SU-DHL-6 (cell line): ENCODE data around the gene CELA1.

ENCODE experiments used
- EZH2phosphoT487 ChIP-seq: fragments of 200-600 bp; sonication (generic), shearing (Covaris generic); conservative IDR thresholded peaks from 2 replicates; pipeline ENCODE4 v1.6.1; 2018; ENCODE audit warnings: mild to moderate bottlenecking, antibody characterized with exemption, low read length, moderate library complexity, mixed read lengths
- TF ChIP-seq, protein P1 (sequence below): fragments of 200-600 bp; sonication (generic); IDR thresholded peaks from one replicate; pipeline ENCODE4 v1.5.1; 2017; ENCODE audit warnings: antibody characterized with exemption, mild to moderate bottlenecking, low read length, moderate library complexity; ENCODE audit not compliant: insufficient read depth, poor library complexity, severe bottlenecking

DNA sequence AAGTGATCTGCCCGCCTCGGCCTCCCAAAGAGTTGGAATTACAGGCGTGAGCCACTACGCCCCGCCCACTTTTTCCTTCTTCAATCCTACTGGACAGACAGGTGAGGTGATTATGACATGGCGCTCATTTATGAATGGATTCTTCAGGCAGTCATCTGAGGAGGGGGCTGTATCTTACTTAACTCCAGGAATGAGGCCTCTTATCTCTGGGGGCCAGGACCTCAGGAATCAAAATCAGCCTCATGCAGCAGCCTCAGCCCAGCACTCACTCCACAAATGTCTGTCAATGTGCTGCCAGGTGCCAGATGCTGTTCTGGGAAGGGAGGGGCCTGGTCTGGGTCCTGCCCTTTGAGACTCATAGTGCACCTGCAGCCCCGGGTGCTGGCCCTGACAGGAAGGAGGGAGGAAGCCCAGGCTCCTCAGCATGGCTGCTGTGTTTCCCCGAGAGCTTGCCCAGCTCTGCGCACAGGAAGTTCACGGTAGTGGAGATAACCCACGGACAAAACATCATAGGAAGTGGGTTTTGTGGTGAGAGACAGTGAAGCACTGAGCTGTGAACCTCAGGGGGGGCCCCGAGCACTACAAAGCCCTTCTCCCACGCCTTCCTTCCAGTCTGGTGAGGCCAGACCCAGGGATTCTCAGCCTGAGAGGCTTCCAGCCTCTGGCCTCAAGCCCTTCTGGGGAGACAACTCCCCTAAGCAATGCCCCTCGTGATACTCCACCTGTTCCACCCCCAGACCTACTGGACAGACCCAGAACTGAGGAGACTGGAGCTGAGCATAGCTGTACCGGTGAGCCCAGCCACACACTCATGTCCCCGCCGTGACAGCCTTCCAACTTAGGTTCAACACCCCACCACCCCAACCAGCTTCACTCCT lies 22.4 kb upstream of the CELA1 start:
- TF ChIP-seq, protein P1, sequence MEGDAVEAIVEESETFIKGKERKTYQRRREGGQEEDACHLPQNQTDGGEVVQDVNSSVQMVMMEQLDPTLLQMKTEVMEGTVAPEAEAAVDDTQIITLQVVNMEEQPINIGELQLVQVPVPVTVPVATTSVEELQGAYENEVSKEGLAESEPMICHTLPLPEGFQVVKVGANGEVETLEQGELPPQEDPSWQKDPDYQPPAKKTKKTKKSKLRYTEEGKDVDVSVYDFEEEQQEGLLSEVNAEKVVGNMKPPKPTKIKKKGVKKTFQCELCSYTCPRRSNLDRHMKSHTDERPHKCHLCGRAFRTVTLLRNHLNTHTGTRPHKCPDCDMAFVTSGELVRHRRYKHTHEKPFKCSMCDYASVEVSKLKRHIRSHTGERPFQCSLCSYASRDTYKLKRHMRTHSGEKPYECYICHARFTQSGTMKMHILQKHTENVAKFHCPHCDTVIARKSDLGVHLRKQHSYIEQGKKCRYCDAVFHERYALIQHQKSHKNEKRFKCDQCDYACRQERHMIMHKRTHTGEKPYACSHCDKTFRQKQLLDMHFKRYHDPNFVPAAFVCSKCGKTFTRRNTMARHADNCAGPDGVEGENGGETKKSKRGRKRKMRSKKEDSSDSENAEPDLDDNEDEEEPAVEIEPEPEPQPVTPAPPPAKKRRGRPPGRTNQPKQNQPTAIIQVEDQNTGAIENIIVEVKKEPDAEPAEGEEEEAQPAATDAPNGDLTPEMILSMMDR: no peak
- peak; percentile 99 for TF ChIP-seq EZH2phosphoT487
